GM23248 (cell line): ENCODE measurements around the gene SSNA1. TPM values are rescaled to one million over a fixed set of nuclear protein-coding genes. Genes with fewer than 3 reads are reported as not detected.

Experiments
- DNase-seq: peaks from one replicate; pipeline ENCODE4 v3.0.0-alpha.2; 2015
- H2AFZ ChIP-seq: fragments of 200-600 bp; sonication (generic); 2 replicates; pipeline ENCODE4 v1.6.1; 2016; ENCODE audit warnings: antibody characterized with exemption
- H3F3A ChIP-seq: fragments of 200-600 bp; sonication (generic); 2 replicates; pipeline ENCODE4 v1.6.1; 2016; ENCODE audit warnings: mild to moderate bottlenecking, antibody characterized with exemption, mixed run types; ENCODE audit not compliant: insufficient read depth
- H3K27ac ChIP-seq: fragments of 200-600 bp; sonication (generic); 2 replicates; pipeline ENCODE4 v1.5.1; 2016; ENCODE audit warnings: mild to moderate bottlenecking
- H3K27me3 ChIP-seq: fragments of 200-600 bp; sonication (generic); replicated peaks from 2 replicates; pipeline ENCODE4 v1.6.1; 2016; ENCODE audit warnings: mild to moderate bottlenecking; ENCODE audit not compliant: insufficient read depth
- H3K36me3 ChIP-seq: fragments of 200-600 bp; sonication (generic); 2 replicates; pipeline ENCODE4 v1.6.1; 2016; ENCODE audit warnings: low read depth, mild to moderate bottlenecking
- H3K4me1 ChIP-seq: fragments of 200-600 bp; sonication (generic); 2 replicates; pipeline ENCODE4 v1.6.1; 2016; ENCODE audit warnings: mild to moderate bottlenecking; ENCODE audit not compliant: insufficient read depth
- H3K4me2 ChIP-seq: fragments of 200-600 bp; sonication (generic); one replicate; pipeline ENCODE4 v1.6.1; 2016; ENCODE audit warnings: mild to moderate bottlenecking; ENCODE audit not compliant: unreplicated experiment
- H3K4me3 ChIP-seq: fragments of 200-600 bp; sonication (generic); 2 replicates; pipeline ENCODE4 v1.5.1; 2016; ENCODE audit warnings: mild to moderate bottlenecking
- H3K79me2 ChIP-seq: fragments of 200-600 bp; sonication (generic); 2 replicates; pipeline ENCODE4 v1.6.1; 2016; ENCODE audit warnings: mild to moderate bottlenecking; ENCODE audit not compliant: insufficient read depth
- H3K9ac ChIP-seq: fragments of 200-600 bp; sonication (generic); 2 replicates; pipeline ENCODE4 v1.6.1; 2016; ENCODE audit warnings: mild to moderate bottlenecking
- H3K9me2 ChIP-seq: fragments of 200-600 bp; sonication (generic); 2 replicates; pipeline ENCODE4 v1.6.1; 2016; ENCODE audit warnings: mixed run types, mild to moderate bottlenecking, moderate library complexity; ENCODE audit not compliant: insufficient read depth
- H3K9me3 ChIP-seq: fragments of 200-600 bp; sonication (generic); one replicate; pipeline ENCODE4 v1.6.1; 2017; ENCODE audit warnings: low read depth
- H4K20me1 ChIP-seq: fragments of 200-600 bp; sonication (generic); 2 replicates; pipeline ENCODE4 v1.6.0; 2016; ENCODE audit not compliant: insufficient read depth
- EZH2 ChIP-seq: fragments of 200-600 bp; sonication (generic); IDR thresholded peaks from 2 replicates; pipeline ENCODE4 v1.6.1; 2018; ENCODE audit warnings: antibody characterized with exemption, mild to moderate bottlenecking; ENCODE audit not compliant: insufficient read depth, poor library complexity, severe bottlenecking
- EZH2phosphoT487 ChIP-seq: fragments of 200-600 bp; sonication (generic); IDR thresholded peaks from 2 replicates; pipeline ENCODE4 v1.6.1; 2018; ENCODE audit warnings: antibody characterized with exemption, moderate library complexity, mild to moderate bottlenecking, low read depth; ENCODE audit not compliant: insufficient read depth
- WGBS, 2 experiments: methylation state at CpG; one replicate each; pipeline ENCODE4 v1.1.6; 2015 to 2017; ENCODE audit warnings: low lambda C conversion rate in 2 of 2, low coverage in 1 of 2; ENCODE audit errors: missing lambda C conversion rate in 2 of 2; 5-methylcytosine and 5-hydroxymethylcytosine counted together
- in situ Hi-C: fragments of 300-500 bp; cut with MboI; formaldehyde crosslinking; loops from 2 replicates; pipeline ENCODE4 v1.15.0; 2020
- polyA plus RNA-seq: library from polyadenylated mRNA; unstranded; fragments of >200 nt; fragmentation: Nextera tagmentation; extraction: Ambion mirVana; gene quantifications from 2 replicates; pipeline ENCODE4 v1.2.1, GENCODE V29; 2016
- total RNA-seq: library from RNA; depleted of rRNA; stranded (reverse); fragments of >200 nt; shearing (Covaris generic); gene quantifications from 2 replicates; pipeline ENCODE4 v1.2.3, GENCODE V29; 2014

Gene SSNA1
- total and polyA plus RNA-seq, 2 experiments from 2014 or later, result 93.1 to 105 TPM

GRCh38 chr9:137164370-137165249 lies 23.9 kb upstream of the SSNA1 start:
- Histone ChIP-seq H3K27ac (no peak overlapping the region), H3K36me3 (no peaks in the 10 kb centered on the region), H4K20me1 (no peaks in the 10 kb centered on the region), H3F3A (no peaks in the 10 kb centered on the region), H3K4me1 (no peaks in the 10 kb centered on the region), H3K9me3 (no peaks in the 10 kb centered on the region), H2AFZ (no peak overlapping the region), H3K4me3 (no peak overlapping the region), H3K9ac (no peak overlapping the region), H3K79me2 (no peaks in the 10 kb centered on the region), H3K9me2 (no peaks in the 10 kb centered on the region), H3K4me2 (no peak overlapping the region), H3K27me3 (peaks cover 45% of the 10 kb centered on the region)
- in situ Hi-C loops, result no loop called here
- WGBS, 2 experiments, result 46 to 57% methylated on average over 33 to 34 of the region's 34 CpGs
- TF ChIP-seq EZH2 (no peak), EZH2phosphoT487 (no peak)
- no peak for DNase-seq

DNA sequence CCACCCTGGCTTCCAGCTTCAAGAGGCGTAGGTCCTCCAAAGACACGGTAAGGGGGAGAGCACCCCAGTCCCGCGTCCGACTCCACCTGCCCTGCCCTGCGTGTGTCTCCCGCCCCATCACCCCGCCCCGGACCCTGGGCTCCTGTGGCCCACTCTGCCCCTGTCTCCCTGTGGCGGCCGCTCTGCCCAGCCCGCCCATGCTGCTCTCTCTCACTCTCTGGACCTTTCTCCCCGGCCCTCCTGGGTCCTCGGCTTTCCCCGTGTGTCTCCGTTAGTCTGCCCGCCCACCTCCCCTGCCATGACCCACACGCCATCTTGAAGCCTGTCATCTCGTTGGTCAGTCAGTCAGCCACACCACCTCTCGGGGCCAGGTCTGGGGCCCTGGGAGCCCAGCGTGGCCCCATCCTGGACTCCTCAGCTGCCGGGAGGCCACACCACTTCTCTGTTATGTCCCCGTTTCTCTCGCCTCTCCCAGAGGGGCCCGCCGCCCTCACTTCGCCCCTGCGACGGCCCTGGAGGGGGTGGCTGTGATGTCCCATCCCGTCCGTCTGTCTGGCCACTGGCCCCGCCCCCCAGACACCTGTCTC lies 23.1 kb upstream of the SSNA1 start:
- Histone ChIP-seq H3K9me3 (no peaks in the 10 kb centered on the region), H3K4me2 (no peak overlapping the region), H3K79me2 (no peaks in the 10 kb centered on the region), H3F3A (no peaks in the 10 kb centered on the region), H3K9ac (no peak overlapping the region), H3K27me3 (peaks cover 39% of the 10 kb centered on the region), H3K9me2 (no peaks in the 10 kb centered on the region), H4K20me1 (no peaks in the 10 kb centered on the region), H3K36me3 (no peaks in the 10 kb centered on the region), H3K4me3 (no peak overlapping the region), H2AFZ (no peak overlapping the region), H3K4me1 (no peaks in the 10 kb centered on the region), H3K27ac (no peak overlapping the region)
- 54 to 64% methylated on average over 17 to 32 of the region's 32 CpGs for WGBS, 2 experiments
- TF ChIP-seq EZH2 (no peak), EZH2phosphoT487 (no peak)
- in situ Hi-C loops, result no loop called here
- DNase-seq, result no peak

DNA sequence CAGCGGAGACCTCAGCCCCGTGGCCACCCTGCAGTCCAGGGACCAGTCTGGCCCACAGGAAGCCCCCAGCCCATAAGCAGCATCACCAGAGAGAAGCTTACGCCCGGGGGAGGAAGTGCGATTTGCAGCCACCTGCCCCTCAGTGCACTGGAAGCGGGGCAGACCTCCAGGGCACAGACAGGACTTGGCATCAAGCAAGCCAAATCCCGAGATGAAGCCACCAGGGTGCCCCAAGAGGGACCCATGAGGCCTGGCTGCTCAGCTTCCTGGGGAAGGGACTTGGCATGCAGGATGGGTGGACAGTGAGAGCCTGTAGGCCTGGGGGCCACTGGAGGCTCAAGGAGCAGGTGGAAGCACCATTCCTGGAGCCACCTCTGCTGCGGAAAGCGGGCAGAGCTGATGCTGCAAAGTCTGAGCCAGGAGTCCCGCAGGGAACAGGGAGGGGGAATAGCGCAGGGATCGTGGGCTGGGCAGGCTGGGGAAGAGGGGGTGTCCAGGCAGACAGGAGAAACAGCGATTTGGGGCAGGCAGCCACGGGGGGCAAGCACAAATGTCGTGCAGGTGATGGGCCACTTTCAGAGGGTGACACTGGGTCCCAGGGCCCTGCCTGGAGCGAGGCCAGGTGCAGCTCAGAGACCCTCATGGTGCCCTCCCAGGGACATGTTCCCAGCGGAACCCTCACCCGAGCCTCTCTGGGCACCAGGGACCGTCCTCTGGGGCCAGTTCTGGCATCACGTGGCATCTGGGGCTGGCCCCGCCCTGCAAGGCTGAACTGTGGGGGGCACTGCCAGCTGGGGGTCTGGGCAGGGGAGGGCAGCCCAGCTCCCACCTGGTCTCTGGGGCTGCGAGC lies 21.9 kb upstream of the SSNA1 start:
- 43 to 55% methylated on average over 18 to 21 of the region's 22 CpGs for WGBS, 2 experiments
- Histone ChIP-seq H3K9me2 (no peaks in the 10 kb centered on the region), H4K20me1 (no peaks in the 10 kb centered on the region), H3K27ac (no peak overlapping the region), H3K4me1 (no peaks in the 10 kb centered on the region), H3K4me2 (no peak overlapping the region), H3K9me3 (no peaks in the 10 kb centered on the region), H3K79me2 (no peaks in the 10 kb centered on the region), H3F3A (no peaks in the 10 kb centered on the region), H3K4me3 (no peak overlapping the region), H3K36me3 (no peaks in the 10 kb centered on the region), H2AFZ (no peak overlapping the region), H3K27me3 (peaks cover 43% of the 10 kb centered on the region), H3K9ac (no peak overlapping the region)
- no peak for DNase-seq
- in situ Hi-C loops, result no loop called here
- TF ChIP-seq EZH2phosphoT487 (no peak), EZH2 (peak; percentile 35)

DNA sequence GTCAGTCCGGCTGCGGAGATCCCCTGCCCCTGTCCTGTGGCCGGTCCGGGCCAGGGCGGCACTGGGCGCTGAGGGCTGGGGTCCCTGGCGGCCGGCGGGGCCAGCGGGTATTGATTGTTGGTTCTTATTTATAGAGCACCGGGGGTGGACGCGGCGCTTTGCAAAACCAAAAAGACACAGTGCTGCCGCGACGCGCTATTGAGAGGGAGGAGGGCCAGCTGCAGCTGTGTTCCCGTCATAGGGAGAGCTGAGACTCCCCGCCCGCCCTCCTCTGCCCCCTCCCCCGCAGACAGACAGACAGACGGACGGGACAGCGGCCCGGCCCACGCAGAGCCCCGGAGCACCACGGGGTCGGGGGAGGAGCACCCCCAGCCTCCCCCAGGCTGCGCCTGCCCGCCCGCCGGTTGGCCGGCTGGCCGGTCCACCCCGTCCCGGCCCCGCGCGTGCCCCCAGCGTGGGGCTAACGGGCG lies 21.2 kb upstream of the SSNA1 start:
- no peaks in the 10 kb centered on the region for H3F3A ChIP-seq
- no peak overlapping the region for H3K27ac ChIP-seq
- H3K9me3 ChIP-seq, result no peaks in the 10 kb centered on the region
- WGBS, 2 experiments, result 29 to 31% methylated on average over 17 to 34 of the region's 44 CpGs
- H3K27me3 ChIP-seq, result peaks cover 38% of the 10 kb centered on the region
- no peaks in the 10 kb centered on the region for H3K79me2 ChIP-seq
- no peak overlapping the region for H2AFZ ChIP-seq
- TF ChIP-seq EZH2 (peak; percentile 32), EZH2phosphoT487 (no peak)
- H3K9ac ChIP-seq, result no peak overlapping the region
- H3K9me2 ChIP-seq, result no peaks in the 10 kb centered on the region
- H3K36me3 ChIP-seq, result no peaks in the 10 kb centered on the region
- peak; percentile 9 for DNase-seq
- in situ Hi-C loops, result no loop called here
- no peak overlapping the region for H3K4me3 ChIP-seq
- H3K4me1 ChIP-seq, result no peaks in the 10 kb centered on the region
- no peak overlapping the region for H3K4me2 ChIP-seq
- H4K20me1 ChIP-seq, result no peaks in the 10 kb centered on the region
